ENCODE results near the gene OR10J1.

GRCh38 chr1:159483501-159483900, 44.0 kb downstream of the OR10J1 start:
- no peak for TF ChIP-seq POLR2A (IDR thresholded peaks at IDR 0.05; ENCODE audit: low read depth, low read length)
- TF ChIP-seq POLR2AphosphoS5 (IDR thresholded peaks at IDR 0.05; ENCODE audit: low read depth, low read length): no peak

Measured in GM12891 (cell line).